Measurements from ENCODE around the gene WWC2.

The WWC2 gene

GRCh38 chr4:183360161-183360919, 261.3 kb downstream of the WWC2 start:
- no peak for DNase-seq

GRCh38 chr4:183362036-183362435, 263.0 kb downstream of the WWC2 start:
- no peak for DNase-seq

GRCh38 chr4:183362916-183363542, 264.0 kb downstream of the WWC2 start:
- no peak for DNase-seq

GRCh38 chr4:183364025-183364424, 265.0 kb downstream of the WWC2 start:
- no peak for DNase-seq

- DNase-seq = no peak
These were observed 267.3 kb downstream of the WWC2 start for GRCh38 chr4:183366206-183366835.

GRCh38 chr4:183369073-183369472, 270.0 kb downstream of the WWC2 start:
- DNase-seq = no peak

Data from CD4-positive, alpha-beta T cell treated with Interleukin-10 for 1 hour (primary cell).